Inflammatory macrophage treated with lipopolysaccharide for 1 hour (primary cell): ENCODE data around the gene MLN.

ENCODE experiments used
- DNase-seq, 2 donors: peaks; one replicate each; pipeline ENCODE4 v3.0.0-alpha.2; 2020 to 2022

MLN gene

GRCh38 chr6:33787954-33788693, 15.7 kb downstream of the MLN start:
- peak; percentile 87 to 92 for DNase-seq

DNA sequence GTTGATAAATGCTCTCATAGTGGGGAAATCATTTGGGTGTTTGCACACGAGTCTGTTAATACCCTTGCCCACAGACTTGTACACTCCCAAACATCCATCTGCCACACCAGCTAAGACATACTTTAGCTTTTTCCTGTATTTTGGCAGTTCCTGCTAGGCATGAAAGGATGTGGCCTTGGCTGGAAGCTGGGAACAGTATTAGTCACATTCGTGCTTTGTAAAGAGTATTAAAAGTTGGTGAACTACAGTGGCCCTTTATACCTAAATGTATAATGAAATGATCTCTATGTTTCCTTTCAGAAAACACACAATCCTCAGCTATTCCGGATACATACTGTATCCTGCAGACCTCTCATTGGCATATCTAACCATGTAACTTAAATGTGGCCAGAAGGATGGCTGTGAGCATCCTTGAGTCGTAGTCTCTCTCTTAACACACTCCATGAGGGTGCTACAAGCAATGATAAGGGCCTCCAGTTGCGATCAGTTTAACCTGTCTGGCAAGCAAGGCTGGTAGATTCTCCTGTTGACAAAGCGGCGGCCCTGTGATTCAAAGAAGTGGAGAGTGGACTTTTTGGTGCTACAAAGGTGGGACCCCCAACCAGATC, 16.4 kb downstream of the MLN start:
- DNase-seq, result no peak

DNA sequence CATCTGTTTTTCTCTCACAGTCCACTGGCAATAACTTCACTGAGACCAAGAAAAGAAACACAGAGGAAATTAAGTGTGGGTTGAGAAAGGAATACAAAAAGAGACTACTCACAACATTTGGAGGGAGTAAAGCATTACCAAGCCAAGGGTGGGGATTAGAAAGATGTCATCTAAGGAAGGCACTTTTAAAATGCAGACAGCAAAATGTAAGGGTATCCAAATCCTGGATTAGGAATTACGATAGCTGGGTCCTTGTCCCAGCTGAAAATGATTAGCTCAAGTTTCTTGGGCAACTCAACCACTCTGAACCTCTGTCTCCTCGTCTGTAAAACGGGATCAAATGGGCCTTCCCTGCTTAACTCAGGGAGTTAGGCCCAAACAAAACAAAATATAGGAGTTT, 17.1 kb downstream of the MLN start:
- DNase-seq, result no peak

- no peak for DNase-seq
Observed at GRCh38 chr6:33785778-33786177, 18.0 kb downstream of the MLN start.

- no peak for DNase-seq
Observed at GRCh38 chr6:33784787-33785186, 19.0 kb downstream of the MLN start.

- no peak for DNase-seq
Observed at GRCh38 chr6:33783781-33784520, 19.9 kb downstream of the MLN start.

DNA sequence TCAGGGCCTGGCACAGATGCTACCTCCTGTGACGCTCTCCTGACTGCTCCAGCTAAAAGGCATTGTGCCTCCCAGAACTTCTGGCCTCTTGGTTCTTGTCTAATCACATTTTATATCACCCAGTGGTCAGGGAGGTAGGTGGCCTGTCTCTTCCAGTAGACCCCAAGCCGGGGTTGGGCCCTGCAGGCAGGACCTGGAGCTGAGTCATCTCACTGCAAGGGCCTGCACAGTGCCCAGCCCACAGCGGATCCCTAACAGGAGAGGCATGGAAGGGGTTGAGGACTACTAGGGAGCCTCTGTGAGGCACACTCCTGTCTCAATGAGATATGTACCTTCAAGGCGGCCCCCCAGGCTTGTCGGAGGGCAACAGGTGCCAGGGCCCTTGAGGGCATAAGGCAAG, 21.2 kb downstream of the MLN start:
- DNase-seq, result no peak

DNA sequence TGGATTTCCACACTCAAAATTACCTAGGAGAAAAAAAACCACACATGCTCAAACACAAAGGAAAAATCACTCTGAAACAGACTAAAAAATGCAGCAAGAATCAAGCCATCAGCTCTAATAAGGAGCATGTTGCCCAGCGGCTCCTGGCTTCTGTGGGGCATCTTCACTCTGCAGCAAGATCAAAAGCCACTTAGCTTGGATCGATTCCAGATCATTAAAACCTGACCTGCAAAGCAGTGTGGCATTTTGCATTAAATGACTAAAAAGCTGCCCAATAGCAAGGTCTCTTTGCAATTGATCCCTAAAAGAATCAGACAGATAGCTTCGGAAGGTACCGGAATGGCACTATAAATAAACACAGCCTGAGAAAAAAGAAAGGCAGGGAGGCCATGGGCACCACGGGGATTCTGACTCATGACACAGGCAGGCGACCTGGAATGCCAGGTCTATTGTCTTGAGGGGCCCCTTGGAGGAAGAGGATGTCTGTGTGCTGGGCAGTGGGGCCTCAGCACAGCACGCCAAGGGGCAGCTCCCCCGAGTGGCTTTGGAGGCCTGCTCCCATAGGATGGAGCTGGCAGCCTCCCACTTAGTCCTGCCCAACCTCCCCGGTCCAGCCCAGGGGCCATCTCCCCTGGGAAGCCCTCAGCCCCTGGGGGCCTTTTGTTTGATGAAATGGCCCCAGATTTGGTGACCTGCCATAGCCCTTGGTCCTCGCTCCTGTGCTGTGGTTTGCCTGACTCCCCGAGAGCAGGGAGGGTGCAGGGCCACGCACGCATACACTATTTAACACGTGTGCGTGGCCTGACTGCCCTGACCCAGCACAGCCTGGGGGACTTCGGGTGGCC, 22.4 kb downstream of the MLN start:
- no peak for DNase-seq

DNA sequence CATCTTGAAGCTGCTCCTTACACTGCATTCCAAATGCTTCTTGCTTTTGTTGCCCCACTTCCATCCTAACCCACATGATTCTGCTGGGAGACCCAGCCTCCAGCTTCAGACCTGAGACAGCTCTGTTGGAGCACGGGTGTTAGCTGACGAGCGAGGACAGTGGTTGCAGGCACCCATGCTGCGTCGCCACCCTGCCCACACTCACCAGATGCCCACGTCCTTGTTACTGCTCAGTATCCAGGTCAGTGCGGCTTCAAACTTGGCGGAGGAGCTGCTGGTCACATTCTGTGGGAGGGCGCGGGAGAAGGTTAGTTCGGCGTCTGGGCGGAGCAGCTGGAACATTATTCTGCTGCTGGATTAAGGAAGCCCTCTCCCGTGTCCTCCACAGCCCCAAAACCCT, 23.9 kb downstream of the MLN start:
- DNase-seq, result no peak

DNA sequence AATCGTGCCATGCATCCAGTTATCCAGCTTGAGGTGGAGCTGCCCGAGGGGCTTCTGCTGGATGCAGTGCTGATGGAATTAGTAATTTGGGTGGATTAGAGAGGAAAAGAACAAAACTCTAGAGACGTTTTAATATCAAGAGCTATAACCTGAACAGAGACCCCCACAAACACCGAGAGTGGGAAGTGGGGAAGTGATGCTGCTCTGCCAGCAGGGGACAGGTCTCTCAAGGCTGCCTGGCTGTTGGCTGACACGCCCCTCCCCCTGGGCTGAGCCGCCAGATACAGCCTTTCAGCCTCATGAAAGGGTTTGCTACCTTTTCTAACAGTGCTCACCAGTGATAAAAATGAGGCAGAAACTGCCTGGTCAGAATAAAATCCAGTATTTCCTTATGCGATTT, 24.5 kb downstream of the MLN start:
- no peak for DNase-seq

DNA sequence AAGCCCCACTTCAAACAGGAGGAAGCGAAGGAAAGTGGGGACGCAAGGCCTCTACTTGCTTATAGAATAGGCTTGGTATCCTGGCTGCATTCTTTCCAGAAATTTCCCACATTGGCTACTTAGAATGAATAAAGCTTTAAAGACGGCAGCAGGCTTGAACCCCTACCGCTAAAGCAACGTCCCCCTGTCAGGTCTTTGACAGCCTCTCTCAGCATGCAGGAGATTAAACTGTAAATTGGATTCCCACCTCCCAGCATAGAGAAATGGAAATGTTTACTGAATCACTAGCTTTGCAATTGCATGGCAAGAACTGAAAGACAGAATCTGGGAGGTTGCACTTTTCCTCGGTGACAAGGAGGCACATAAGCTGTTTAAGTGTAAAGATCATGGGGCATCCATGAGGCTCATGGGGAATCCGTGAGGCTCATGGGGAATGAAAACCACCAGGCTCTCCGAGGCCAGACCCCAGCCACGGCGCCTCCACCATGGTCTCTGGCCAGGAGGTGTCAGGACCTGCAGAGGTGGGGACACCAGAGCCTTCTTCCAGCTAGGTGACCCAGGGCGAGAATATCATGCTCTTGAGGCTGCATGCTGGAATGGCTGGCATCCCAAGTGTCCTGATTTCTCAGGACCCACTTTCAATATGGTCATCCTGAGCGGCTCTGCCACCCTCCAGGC, 25.2 kb downstream of the MLN start:
- no peak for DNase-seq

DNA sequence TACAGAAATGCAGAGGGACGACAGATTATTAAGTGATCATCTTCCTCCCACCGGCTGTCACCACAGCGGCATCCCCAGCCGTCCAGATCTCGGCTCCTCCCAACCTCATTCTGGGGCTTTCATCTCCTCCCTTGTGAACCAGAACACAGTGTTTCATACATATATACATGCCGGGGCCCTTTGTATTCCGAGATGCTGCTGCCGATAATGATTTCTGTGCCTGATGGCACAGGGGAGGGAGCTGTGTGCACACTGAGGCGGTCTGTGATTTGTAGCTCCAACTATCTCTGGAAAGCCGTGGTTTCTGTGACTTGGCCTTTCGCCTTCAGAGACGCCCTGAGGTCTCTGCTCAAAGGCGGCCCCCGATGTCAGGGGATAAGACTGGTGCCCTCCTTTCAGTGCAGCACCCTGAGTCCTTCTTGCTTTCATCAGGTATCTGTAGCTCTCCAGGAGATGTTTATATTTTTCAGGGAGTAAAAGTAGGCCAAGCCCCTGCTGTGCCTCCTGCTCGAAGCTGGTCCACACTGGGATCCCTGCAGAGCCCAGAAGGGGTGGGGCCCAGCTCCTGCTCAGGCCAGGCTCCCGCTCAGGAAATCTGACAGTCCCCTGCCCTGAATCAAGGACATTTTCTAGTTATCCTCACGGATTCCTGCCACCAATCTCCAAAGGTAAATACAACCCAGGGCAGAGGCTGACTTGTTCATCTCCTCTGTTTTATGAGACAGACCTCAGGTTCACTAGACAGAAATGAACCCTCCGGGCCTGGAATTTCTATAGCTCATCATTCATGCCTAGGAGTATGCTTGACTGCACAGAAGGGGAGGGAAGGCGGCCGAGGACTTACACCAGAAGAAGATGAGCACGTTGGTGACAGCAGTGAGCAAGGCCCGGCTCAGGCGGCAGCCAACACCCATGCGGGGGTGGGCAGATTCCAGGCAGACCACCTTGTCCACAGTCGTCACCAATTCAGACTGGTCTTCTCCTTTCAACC, 26.1 kb downstream of the MLN start:
- DNase-seq, result no peak

- no peak for DNase-seq
Observed at GRCh38 chr6:33776764-33777163, 27.0 kb downstream of the MLN start.

DNA sequence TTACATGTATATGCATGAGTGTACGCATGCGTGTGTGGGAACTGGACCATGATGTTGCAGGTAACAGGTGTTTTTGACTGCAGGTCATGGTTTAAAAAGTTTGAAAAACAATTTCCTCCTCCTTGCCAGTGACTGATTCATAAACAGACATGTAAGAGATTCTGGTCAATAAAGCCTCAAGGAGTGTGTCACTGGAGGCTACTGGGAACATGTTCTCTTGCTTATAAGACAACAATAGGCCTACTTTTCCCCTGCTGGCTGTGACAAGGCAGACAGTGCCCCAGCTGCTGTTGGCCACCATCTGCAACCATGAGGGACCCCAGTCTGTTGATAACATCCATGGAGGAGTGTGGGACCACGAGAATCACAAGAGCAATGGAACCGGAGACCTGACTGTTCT, 27.6 kb downstream of the MLN start:
- DNase-seq, result no peak

- DNase-seq, result no peak
Observed at GRCh38 chr6:33774774-33775173, 29.0 kb downstream of the MLN start.

DNA sequence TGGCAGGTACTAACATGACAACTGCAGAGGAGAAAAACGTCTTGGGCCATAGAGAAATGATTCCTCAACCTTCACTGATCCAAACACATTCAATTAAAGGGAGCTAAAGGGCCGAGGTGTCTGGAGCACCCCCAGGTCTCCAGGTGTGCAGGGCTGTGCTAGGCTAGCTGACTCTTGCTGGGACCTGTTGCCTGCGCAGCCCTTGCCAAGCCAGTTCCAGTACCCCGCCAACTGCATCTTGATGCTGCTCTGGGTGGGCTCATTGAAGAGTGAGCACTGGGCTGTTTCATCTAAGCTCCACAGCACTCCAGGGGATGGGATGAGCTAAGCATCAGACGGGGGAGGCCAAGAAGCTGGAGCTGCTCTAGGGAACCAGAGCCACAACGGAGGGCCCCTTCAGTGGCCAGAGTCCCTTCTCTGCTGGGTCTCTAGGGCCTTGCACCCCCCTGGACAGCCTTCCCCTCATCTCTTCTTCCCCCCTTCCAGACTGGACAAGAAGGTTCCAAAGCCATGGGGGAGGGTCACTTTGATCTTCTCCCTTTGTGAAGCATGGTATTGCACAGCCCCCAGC, 30.8 kb downstream of the MLN start:
- DNase-seq, result no peak

DNA sequence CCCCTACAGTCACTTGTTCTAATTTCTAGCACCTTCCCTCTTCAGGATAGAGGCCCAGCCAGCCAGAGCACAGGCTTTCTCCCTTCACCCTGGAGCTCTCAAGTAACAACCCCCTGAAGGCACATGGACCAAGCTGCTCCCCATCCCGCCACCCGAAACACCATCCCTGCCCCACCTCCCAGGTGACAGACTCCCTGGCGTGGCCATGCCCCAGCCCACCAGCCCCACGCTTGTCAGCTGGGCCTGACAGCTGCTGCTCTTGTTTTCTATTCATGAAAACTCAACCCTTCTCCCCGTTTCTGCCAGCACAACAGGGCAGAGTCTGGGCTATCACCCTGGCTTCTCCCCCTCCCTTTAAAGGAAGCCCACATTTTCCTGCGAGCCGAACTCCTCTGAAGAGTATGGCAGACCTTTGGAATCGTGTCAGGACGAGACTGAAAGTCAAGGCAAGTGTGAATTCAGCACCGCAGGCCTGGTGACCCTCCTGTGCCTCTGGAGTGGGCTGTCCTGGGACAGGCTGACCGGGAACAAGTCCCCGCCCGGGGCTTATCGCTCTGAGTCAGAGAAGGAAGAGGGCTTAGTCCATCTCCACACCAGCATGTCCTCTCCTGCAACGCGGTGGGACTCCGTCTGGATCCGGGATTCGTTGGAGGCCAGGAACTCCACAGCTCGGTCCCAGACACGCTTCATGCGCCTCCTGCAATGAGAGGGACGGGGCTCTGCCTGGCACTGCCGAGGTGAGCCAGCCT, 31.5 kb downstream of the MLN start:
- DNase-seq, result no peak

GRCh38 chr6:33771146-33772081, 32.4 kb downstream of the MLN start:
- DNase-seq, result peak; percentile 32 to 62

DNA sequence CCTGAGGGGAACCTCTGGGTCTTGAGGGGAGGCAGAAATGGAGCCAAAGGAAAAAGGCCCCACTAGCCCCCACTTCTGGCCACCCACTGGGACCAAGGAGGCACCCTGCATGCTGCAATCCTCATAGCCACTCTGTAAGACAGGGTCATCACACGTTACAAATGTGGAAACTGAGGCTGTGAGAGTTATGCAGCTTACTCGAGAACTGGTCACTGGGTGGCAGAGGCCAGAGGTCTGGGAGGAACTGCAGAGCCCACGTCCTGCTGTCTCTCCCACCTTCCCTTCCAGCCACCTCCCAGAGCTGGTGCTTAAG, 33.0 kb downstream of the MLN start:
- DNase-seq, result no peak
